CD14-positive monocyte (primary cell): ENCODE data around the gene ASH1L. TPM values are rescaled to one million over a fixed set of nuclear protein-coding genes. Genes with fewer than 3 reads are reported as not detected.
"Not testable (repeated sequence)": the region's sequence is repeated elsewhere in the genome, so short reads cannot be mapped to it uniquely, and the experiment has no call there.

Experiments
- DNase-seq, 3 donors: peaks; one replicate each; pipeline ENCODE4 v3.0.0-alpha.2; 2011 to 2022
- H2AFZ ChIP-seq: 2 replicates; pipeline ENCODE4 v1.6.0; 2012; ENCODE audit warnings: mild to moderate bottlenecking, low read depth, low read length, inconsistent platforms; ENCODE audit not compliant: insufficient read depth, poor library complexity, severe bottlenecking
- H3K27ac ChIP-seq, 2 donors: 1 replicate in 1 of 2; 2 replicates in 1 of 2; pipeline ENCODE4 v1.5.1; 2012 to 2013; ENCODE audit warnings: low read length in 2 of 2, control low read depth in 1 of 2, inconsistent platforms in 1 of 2, low read depth in 1 of 2, mild to moderate bottlenecking in 1 of 2
- H3K27me3 ChIP-seq, 2 donors: one replicate each; pipeline versions ENCODE4 v1.6.0 to v1.6.1; 2011 to 2013; ENCODE audit warnings: low read length in 2 of 2; ENCODE audit not compliant: control insufficient read depth in 2 of 2, insufficient read depth in 2 of 2
- H3K36me3 ChIP-seq, 2 donors: replicated peaks in 1 of 2; 1 replicate in 1 of 2; 2 replicates in 1 of 2; pipeline versions ENCODE4 v1.5.1 to v1.6.1; 2012 to 2013; ENCODE audit warnings: low read length in 2 of 2, control low read depth in 1 of 2, inconsistent platforms in 1 of 2, mild to moderate bottlenecking in 1 of 2; ENCODE audit not compliant: insufficient read depth in 2 of 2, control insufficient read depth in 1 of 2
- H3K4me1 ChIP-seq, 2 donors: 1 replicate in 1 of 2; 2 replicates in 1 of 2; pipeline versions ENCODE4 v1.5.1 to v1.6.1; 2012 to 2013; ENCODE audit warnings: low read length in 2 of 2, control low read depth in 1 of 2, inconsistent platforms in 1 of 2, mild to moderate bottlenecking in 1 of 2, moderate library complexity in 1 of 2; ENCODE audit not compliant: insufficient read depth in 2 of 2, control insufficient read depth in 1 of 2
- H3K4me2 ChIP-seq: replicated peaks from 2 replicates; pipeline ENCODE3; 2012; ENCODE audit warnings: low read length, moderate library complexity, mild to moderate bottlenecking; ENCODE audit not compliant: poor library complexity, severe bottlenecking; ENCODE audit errors: extremely low read depth
- H3K4me3 ChIP-seq, 3 experiments: fragments of 200-600 bp in 1 of 3; sonication (generic) in 1 of 3; replicated peaks in 1 of 3; 1 replicate in 2 of 3; 2 replicates in 1 of 3; pipeline ENCODE4 v1.5.1; 2011 to 2013; ENCODE audit warnings: low read length in 3 of 3, mild to moderate bottlenecking in 3 of 3, control low read depth in 2 of 3, low read depth in 2 of 3, inconsistent platforms in 1 of 3, moderate library complexity in 1 of 3
- H3K79me2 ChIP-seq: 2 replicates; pipeline ENCODE4 v1.6.0; 2012; ENCODE audit warnings: mild to moderate bottlenecking, control low read depth, inconsistent platforms, low read length, moderate library complexity; ENCODE audit not compliant: insufficient read depth
- H3K9ac ChIP-seq: 2 replicates; pipeline ENCODE4 v1.6.0; 2017; ENCODE audit warnings: low read length, mild to moderate bottlenecking; ENCODE audit not compliant: insufficient read depth, poor library complexity, severe bottlenecking
- H3K9me3 ChIP-seq, 2 donors: replicated peaks in 1 of 2; 1 replicate in 1 of 2; 2 replicates in 1 of 2; pipeline versions ENCODE4 v1.5.1 to v1.6.1; 2012 to 2013; ENCODE audit warnings: low read length in 2 of 2, control low read depth in 1 of 2; ENCODE audit not compliant: control insufficient read depth in 1 of 2, insufficient read depth in 1 of 2
- H4K20me1 ChIP-seq: 2 replicates; pipeline ENCODE4 v1.6.0; 2012; ENCODE audit warnings: mild to moderate bottlenecking, low read length, control low read depth, moderate library complexity; ENCODE audit not compliant: insufficient read depth
- H3K27ac Mint-ChIP-seq, 7 donors: one replicate each; pipeline ENCODE4 v1.8.0; 2020; ENCODE audit warnings: mild to moderate bottlenecking in 7 of 7, mixed read lengths in 7 of 7, moderate library complexity in 6 of 7, inconsistent platforms in 2 of 7
- H3K27me3 Mint-ChIP-seq, 3 donors: one replicate each; pipeline ENCODE4 v1.8.0; 2021 to 2022; ENCODE audit warnings: low read depth in 3 of 3, mild to moderate bottlenecking in 3 of 3, mixed read lengths in 3 of 3, moderate library complexity in 3 of 3, inconsistent platforms in 1 of 3
- H3K36me3 Mint-ChIP-seq, 2 donors: one replicate each; pipeline ENCODE4 v1.8.0; 2020; ENCODE audit warnings: mixed read lengths in 2 of 2, inconsistent platforms in 1 of 2, mild to moderate bottlenecking in 1 of 2
- H3K4me1 Mint-ChIP-seq: one replicate; pipeline ENCODE4 v1.8.0; 2020; ENCODE audit warnings: mild to moderate bottlenecking, mixed read lengths
- H3K4me3 Mint-ChIP-seq, 2 donors: one replicate each; pipeline ENCODE4 v1.8.0; 2020; ENCODE audit warnings: mild to moderate bottlenecking in 2 of 2, mixed read lengths in 2 of 2, moderate library complexity in 1 of 2
- H3K9me3 Mint-ChIP-seq, 7 donors: one replicate each; pipeline ENCODE4 v1.8.0; 2020 to 2022; ENCODE audit warnings: mixed read lengths in 7 of 7, mild to moderate bottlenecking in 6 of 7, moderate library complexity in 6 of 7, inconsistent platforms in 2 of 7
- CTCF ChIP-seq: fragments of 200-600 bp; IDR thresholded peaks from one replicate; pipeline ENCODE4 v1.8.0; 2022; ENCODE audit warnings: antibody characterized with exemption, mild to moderate bottlenecking
- WGBS: methylation state at CpG from one replicate; pipeline ENCODE4 v1.1.5; 2013; ENCODE audit warnings: missing lambda C conversion rate; ENCODE audit not compliant: insufficient coverage; 5-methylcytosine and 5-hydroxymethylcytosine counted together
- intact Hi-C, 2 donors: fragments of 100-400 bp; cut with micrococcal nuclease; formaldehyde crosslinking; loops; one replicate each; pipeline versions ENCODE4 v1.15.0 to v1.15.1; 2023
- polyA plus RNA-seq, 3 donors: library from polyadenylated mRNA; depleted of rRNA in 1 of 3; unstranded in 2 of 3; stranded (reverse) in 1 of 3; fragments of 300-500 nt in 2 of 3; fragments of >200 nt in 1 of 3; fragmentation: Illumina TruSeq in 2 of 3; gene quantifications; 1 replicate in 2 of 3; 2 replicates in 1 of 3; pipeline ENCODE4 v1.2.3, GENCODE V29; 2012 to 2021

The ASH1L gene
- polyA plus RNA-seq, 3 donors = 2.7 to 21.5 (median 5.6) TPM

DNA sequence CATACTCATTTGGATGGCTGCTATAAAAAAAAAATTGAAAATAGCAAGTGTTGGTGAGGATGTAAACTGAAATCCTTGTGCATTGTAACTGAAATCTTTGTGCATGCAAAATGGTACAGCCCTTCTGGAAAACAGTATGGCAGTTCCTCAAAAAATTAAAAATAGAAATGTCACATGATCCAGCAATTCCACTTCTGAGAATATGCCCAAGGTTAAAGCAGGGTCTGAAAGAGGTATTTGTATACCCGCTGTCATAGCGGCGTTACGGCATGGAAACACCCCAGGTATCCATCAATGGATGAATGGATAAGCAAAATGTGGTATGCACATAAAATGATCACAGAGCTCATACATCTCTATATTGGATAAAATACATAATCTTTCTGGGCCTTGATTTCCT is 125.2 kb downstream of the ASH1L start:
- no peaks in the 10 kb centered on the region for H3K27me3 Mint-ChIP-seq
- Histone ChIP-seq H3K36me3 (peaks cover 45 to 74% of the 10 kb centered on the region in 2 donors), H3K4me2 (no peak overlapping the region), H4K20me1 (peaks cover 43% of the 10 kb centered on the region), H3K27ac (peak overlapping the region in 1 of 2 donors; percentile 7), H3K4me3 (no peak overlapping the region), H3K9me3 (no peaks in the 10 kb centered on the region), H3K4me1 (no peaks in the 10 kb centered on the region), H3K79me2 (peaks cover 13% of the 10 kb centered on the region), H3K27me3 (no peaks in the 10 kb centered on the region), H2AFZ (no peak overlapping the region), H3K9ac (no peak overlapping the region)
- DNase-seq = no peak
- H3K4me3 Mint-ChIP-seq = no peak overlapping the region
- no peaks in the 10 kb centered on the region for H3K4me1 Mint-ChIP-seq
- no CpG with 5 or more reads among the region's 4 CpGs for WGBS
- intact Hi-C loops = no loop called here
- H3K36me3 Mint-ChIP-seq = peaks cover 38 to 72% of the 10 kb centered on the region in 2 donors
- TF ChIP-seq CTCF = no peak
- H3K9me3 Mint-ChIP-seq = no peaks in the 10 kb centered on the region
- peak overlapping the region in 2 of 7 donors; percentile 67 to 68 for H3K27ac Mint-ChIP-seq

DNA sequence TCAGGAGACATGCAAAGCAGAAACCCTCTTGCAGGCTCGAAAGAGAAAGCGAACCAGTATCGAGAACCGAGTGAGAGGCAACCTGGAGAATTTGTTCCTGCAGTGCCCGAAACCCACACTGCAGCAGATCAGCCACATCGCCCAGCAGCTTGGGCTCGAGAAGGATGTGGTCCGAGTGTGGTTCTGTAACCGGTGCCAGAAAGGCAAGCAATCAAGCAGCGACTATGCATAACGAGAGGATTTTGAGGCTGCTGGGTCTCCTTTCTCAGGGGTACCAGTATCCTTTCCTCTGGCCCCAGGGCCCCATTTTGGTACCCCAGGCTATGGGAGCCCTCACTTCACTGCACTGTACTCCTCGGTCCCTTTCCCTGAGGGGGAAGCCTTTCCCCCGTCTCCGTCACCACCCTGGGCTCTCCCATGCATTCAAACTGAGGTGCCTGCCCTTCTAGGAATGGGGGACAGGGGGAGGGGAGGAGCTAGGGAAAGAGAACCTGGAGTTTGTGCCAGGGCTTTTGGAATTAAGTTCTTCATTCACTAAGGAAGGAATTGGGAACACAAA is 128.7 kb downstream of the ASH1L start:
- H3K4me3 Mint-ChIP-seq, H3K27ac Mint-ChIP-seq, H3K9me3 Mint-ChIP-seq, H3K9me3 ChIP-seq, H3K4me2 ChIP-seq, H3K27ac ChIP-seq, H3K9ac ChIP-seq, H3K27me3 ChIP-seq, intact Hi-C loops, H3K4me3 ChIP-seq, DNase-seq, H3K4me1 ChIP-seq, H3K27me3 Mint-ChIP-seq, H2AFZ ChIP-seq, H3K4me1 Mint-ChIP-seq: not testable (repeated sequence)
- Histone ChIP-seq H3K79me2 (peaks cover 20% of the 10 kb centered on the region), H4K20me1 (peaks cover 55% of the 10 kb centered on the region), H3K36me3 (peaks cover 52 to 78% of the 10 kb centered on the region in 2 donors)
- peaks cover 38 to 80% of the 10 kb centered on the region in 2 donors for H3K36me3 Mint-ChIP-seq
- 98% methylated on average over 11 of the region's 14 CpGs for WGBS

GRCh38 chr1:155433128-155433830 is 129.3 kb downstream of the ASH1L start:
- H3K4me1 ChIP-seq, intact Hi-C loops, H3K9me3 Mint-ChIP-seq, H3K4me3 Mint-ChIP-seq, H2AFZ ChIP-seq, H3K9me3 ChIP-seq, H3K27me3 Mint-ChIP-seq, H3K4me2 ChIP-seq, DNase-seq, H3K4me1 Mint-ChIP-seq, H3K9ac ChIP-seq, H3K27me3 ChIP-seq, H3K27ac ChIP-seq, H3K4me3 ChIP-seq: not testable (repeated sequence)
- Histone ChIP-seq H3K36me3 (peaks cover 46 to 75% of the 10 kb centered on the region in 2 donors), H3K79me2 (peaks cover 22% of the 10 kb centered on the region), H4K20me1 (peaks cover 50% of the 10 kb centered on the region)
- H3K36me3 Mint-ChIP-seq = peaks cover 33 to 74% of the 10 kb centered on the region in 2 donors
- H3K27ac Mint-ChIP-seq = peak overlapping the region in 1 of 7 donors; percentile 6
- 98% methylated on average over 17 of the region's 23 CpGs for WGBS
